ENCODE results near the gene HMG20A.

- TF ChIP-seq CTCF (IDR thresholded peaks at IDR 0.05) = no peak
- TF ChIP-seq POLR2A (IDR thresholded peaks at IDR 0.05) = no peak
These were observed 11.2 kb upstream of the HMG20A start for GRCh38 chr15:77409259-77410156.
